Testis (tissue), 3 donors: Measurements from ENCODE around the gene CDC37. TPM values are rescaled to one million over a fixed set of nuclear protein-coding genes. Genes with fewer than 3 reads are reported as not detected.
"Not testable (repeated sequence)": the region's sequence is repeated elsewhere in the genome, so short reads cannot be mapped to it uniquely, and the experiment has no call there.

Experiments
- DNase-seq: peaks from one replicate; pipeline ENCODE4 v3.0.0-alpha.2; 2019
- H3K27ac ChIP-seq, 2 donors: fragments of 200-600 bp; sonication (generic); one replicate each; pipeline ENCODE4 v1.5.1; 2019
- H3K27me3 ChIP-seq: fragments of 200-600 bp; sonication (generic); one replicate; pipeline ENCODE4 v1.5.1; 2019
- H3K36me3 ChIP-seq: fragments of 200-600 bp; sonication (generic); one replicate; pipeline ENCODE4 v1.5.1; 2017; ENCODE audit warnings: low read depth; ENCODE audit errors: missing control alignments
- H3K4me1 ChIP-seq: fragments of 200-600 bp; sonication (generic); one replicate; pipeline ENCODE4 v1.5.1; 2019
- H3K4me3 ChIP-seq, 2 donors: fragments of 200-600 bp; sonication (generic); one replicate each; pipeline ENCODE4 v1.5.1; 2017 to 2019
- H3K9me3 ChIP-seq: fragments of 200-600 bp; sonication (generic); one replicate; pipeline ENCODE4 v1.5.1; 2017
- POLR2A ChIP-seq: fragments of 450-650 bp; IDR thresholded peaks from one replicate; pipeline ENCODE4 v1.6.1; 2017; ENCODE audit warnings: antibody characterized with exemption, mild to moderate bottlenecking, moderate library complexity
- WGBS, 2 donors: methylation state at CpG; one replicate each; pipeline ENCODE4 v1.1.5; 2018; 5-methylcytosine and 5-hydroxymethylcytosine counted together
- intact Hi-C: fragments of 100-400 bp; cut with DNase I; formaldehyde crosslinking; loops from one replicate; pipeline ENCODE4 v1.15.1; 2023; ENCODE audit warnings: low total_unique reads
- polyA plus RNA-seq: library from polyadenylated mRNA; stranded (reverse); fragments of 350-450 nt; fragmentation: Illumina TruSeq; extraction: RNeasy Lipid Tissue Mini Kit (QIAGEN cat#74804); gene quantifications from one replicate; pipeline ENCODE4 v1.2.3, GENCODE V29; 2014; ENCODE audit warnings: low read depth, low replicate concordance; ENCODE audit not compliant: insufficient read depth
- total RNA-seq, 2 donors: library from RNA; depleted of rRNA; stranded (reverse); fragments of >200 nt; gene quantifications; one replicate each; pipeline ENCODE4 v1.2.3, GENCODE V29; 2016
- TF ChIP-seq, protein P1 (sequence below), 3 experiments: fragments of 450-650 bp in 2 of 3; fragments of 200-600 bp in 1 of 3; sonication (generic) in 1 of 3; IDR thresholded peaks; one replicate each; pipeline ENCODE4 v1.5.1; 2016 to 2019; ENCODE audit warnings: antibody characterized with exemption in 3 of 3, mild to moderate bottlenecking in 2 of 3, moderate library complexity in 1 of 3

The CDC37 gene
- total and polyA plus RNA-seq, 3 donors from 2014 or later: 160 to 210 (median 170) TPM

- intact Hi-C loops: loop anchor here (5.0 kb wide), 1 partner anchor 133 kb away; no protein-coding TSS in a partner anchor
These were observed 12.6 kb downstream of the CDC37 start for GRCh38 chr19:10390652-10391286.

GRCh38 chr19:10389863-10390262 is 13.5 kb downstream of the CDC37 start:
- intact Hi-C loops: loop anchor here (5.0 kb wide), 1 partner anchor 133 kb away; no protein-coding TSS in a partner anchor
- Histone ChIP-seq H3K36me3 (no peaks in the 10 kb centered on the region), H3K4me3 (no peak overlapping the region), H3K4me1 (no peaks in the 10 kb centered on the region), H3K27me3 (no peaks in the 10 kb centered on the region), H3K27ac (no peak overlapping the region), H3K9me3 (no peaks in the 10 kb centered on the region)
- no peak for DNase-seq
- no peak for TF ChIP-seq POLR2A
- TF ChIP-seq, protein P1, sequence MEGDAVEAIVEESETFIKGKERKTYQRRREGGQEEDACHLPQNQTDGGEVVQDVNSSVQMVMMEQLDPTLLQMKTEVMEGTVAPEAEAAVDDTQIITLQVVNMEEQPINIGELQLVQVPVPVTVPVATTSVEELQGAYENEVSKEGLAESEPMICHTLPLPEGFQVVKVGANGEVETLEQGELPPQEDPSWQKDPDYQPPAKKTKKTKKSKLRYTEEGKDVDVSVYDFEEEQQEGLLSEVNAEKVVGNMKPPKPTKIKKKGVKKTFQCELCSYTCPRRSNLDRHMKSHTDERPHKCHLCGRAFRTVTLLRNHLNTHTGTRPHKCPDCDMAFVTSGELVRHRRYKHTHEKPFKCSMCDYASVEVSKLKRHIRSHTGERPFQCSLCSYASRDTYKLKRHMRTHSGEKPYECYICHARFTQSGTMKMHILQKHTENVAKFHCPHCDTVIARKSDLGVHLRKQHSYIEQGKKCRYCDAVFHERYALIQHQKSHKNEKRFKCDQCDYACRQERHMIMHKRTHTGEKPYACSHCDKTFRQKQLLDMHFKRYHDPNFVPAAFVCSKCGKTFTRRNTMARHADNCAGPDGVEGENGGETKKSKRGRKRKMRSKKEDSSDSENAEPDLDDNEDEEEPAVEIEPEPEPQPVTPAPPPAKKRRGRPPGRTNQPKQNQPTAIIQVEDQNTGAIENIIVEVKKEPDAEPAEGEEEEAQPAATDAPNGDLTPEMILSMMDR (IDR thresholded peaks at IDR 0.05): no peak
- 47 to 49% methylated on average over 12 of the region's 12 CpGs for WGBS, 2 donors

More at GRCh38 chr19:10390652-10391286, 12.6 kb downstream of the CDC37 start:
- DNase-seq: peak; percentile 82
- TF ChIP-seq, protein P1 (IDR thresholded peaks at IDR 0.05): peak; percentile 60 to 82 (median 78)
- no peak for TF ChIP-seq POLR2A
- 54 to 68% methylated on average over 9 of the region's 9 CpGs for WGBS, 2 donors
- no peak overlapping the region for H3K4me3 ChIP-seq
- no peak overlapping the region for H3K27ac ChIP-seq
- H3K9me3 ChIP-seq: no peaks in the 10 kb centered on the region
- H3K4me1 ChIP-seq: no peaks in the 10 kb centered on the region
- H3K27me3 ChIP-seq: no peaks in the 10 kb centered on the region
- no peaks in the 10 kb centered on the region for H3K36me3 ChIP-seq

GRCh38 chr19:10388957-10389356 is 14.4 kb downstream of the CDC37 start:
- 2 to 3% methylated on average over 3 of the region's 3 CpGs for WGBS, 2 donors
- H3K36me3 ChIP-seq: no peaks in the 10 kb centered on the region
- no peaks in the 10 kb centered on the region for H3K27me3 ChIP-seq
- no peaks in the 10 kb centered on the region for H3K9me3 ChIP-seq
- intact Hi-C loops: no loop called here
- H3K4me3 ChIP-seq: no peak overlapping the region
- no peaks in the 10 kb centered on the region for H3K4me1 ChIP-seq
- H3K27ac ChIP-seq: no peak overlapping the region
- TF ChIP-seq POLR2A: no peak
- TF ChIP-seq, protein P1 (IDR thresholded peaks at IDR 0.05): peak; percentile 92 to 96 (median 93)
- peak; percentile 96 for DNase-seq

DNA sequence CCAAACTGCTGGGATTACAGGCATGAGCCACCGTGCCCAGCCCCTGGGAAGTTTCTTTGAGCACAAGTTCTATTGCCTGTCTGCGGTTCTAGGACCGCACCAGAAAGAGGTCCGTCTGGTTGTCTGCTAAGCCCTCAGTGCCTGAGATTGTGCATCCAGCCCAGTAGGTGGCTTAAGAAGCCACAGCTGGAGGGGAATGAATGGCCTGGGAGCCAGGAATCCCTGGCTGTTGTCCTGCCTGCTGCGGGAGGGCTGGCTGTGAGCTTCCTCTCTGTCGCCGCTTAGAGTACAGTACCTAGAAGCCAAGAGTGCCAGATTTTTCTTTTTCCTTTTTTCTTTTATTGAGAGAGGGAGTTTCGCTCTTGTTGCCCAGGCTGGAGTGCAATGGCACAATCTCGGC is 18.8 kb downstream of the CDC37 start:
- no peak for DNase-seq
- whole genome bisulfite sequencing, 2 donors: 87 to 90% methylated on average over 8 to 9 of the region's 9 CpGs
- H3K36me3 ChIP-seq: no peaks in the 10 kb centered on the region
- H3K27ac ChIP-seq: no peak overlapping the region
- no peak for TF ChIP-seq POLR2A
- TF ChIP-seq, protein P1 (IDR thresholded peaks at IDR 0.05): no peak
- intact Hi-C loops: no loop called here
- H3K27me3 ChIP-seq: no peaks in the 10 kb centered on the region
- H3K4me1 ChIP-seq: peaks cover 3% of the 10 kb centered on the region
- H3K9me3 ChIP-seq: no peaks in the 10 kb centered on the region
- no peak overlapping the region for H3K4me3 ChIP-seq

GRCh38 chr19:10383223-10383499 is 20.2 kb downstream of the CDC37 start:
- intact Hi-C loops, H3K4me3 ChIP-seq, H3K4me1 ChIP-seq, H3K27ac ChIP-seq, H3K36me3 ChIP-seq, DNase-seq, H3K27me3 ChIP-seq, H3K9me3 ChIP-seq: not testable (repeated sequence)
- WGBS, 2 donors: 90 to 95% methylated on average over 8 of the region's 8 CpGs
